GM18526 (cell line): ENCODE data around the gene IP6K3.

Experiments
- POLR2A ChIP-seq: IDR thresholded peaks from 3 replicates; pipeline ENCODE4 v1.6.1; 2011; ENCODE audit not compliant: insufficient read length; ENCODE audit errors: extremely low read depth

The IP6K3 gene

GRCh38 chr6:33691456-33692077 is 55.1 kb downstream of the IP6K3 start:
- TF ChIP-seq POLR2A = no peak

GRCh38 chr6:33690766-33691165 is 55.9 kb downstream of the IP6K3 start:
- no peak for TF ChIP-seq POLR2A

- no peak for TF ChIP-seq POLR2A
These were observed 56.8 kb downstream of the IP6K3 start for GRCh38 chr6:33689879-33690278.

GRCh38 chr6:33689148-33689494 is 57.6 kb downstream of the IP6K3 start:
- TF ChIP-seq POLR2A = no peak

GRCh38 chr6:33688451-33689147 is 58.1 kb downstream of the IP6K3 start:
- no peak for TF ChIP-seq POLR2A

GRCh38 chr6:33688006-33688405 is 58.7 kb downstream of the IP6K3 start:
- TF ChIP-seq POLR2A = no peak

GRCh38 chr6:33686981-33687975 is 59.4 kb downstream of the IP6K3 start:
- no peak for TF ChIP-seq POLR2A

- no peak for TF ChIP-seq POLR2A
These were observed 60.3 kb downstream of the IP6K3 start for GRCh38 chr6:33686225-33686924.

GRCh38 chr6:33685411-33686224 is 61.1 kb downstream of the IP6K3 start:
- TF ChIP-seq POLR2A = no peak

GRCh38 chr6:33684983-33685382 is 61.7 kb downstream of the IP6K3 start:
- TF ChIP-seq POLR2A = no peak

- no peak for TF ChIP-seq POLR2A
These were observed 62.2 kb downstream of the IP6K3 start for GRCh38 chr6:33684428-33684896.

GRCh38 chr6:33683576-33684427 is 62.9 kb downstream of the IP6K3 start:
- no peak for TF ChIP-seq POLR2A

- TF ChIP-seq POLR2A = no peak
These were observed 63.6 kb downstream of the IP6K3 start for GRCh38 chr6:33683051-33683571.

GRCh38 chr6:33682341-33682740 is 64.4 kb downstream of the IP6K3 start:
- no peak for TF ChIP-seq POLR2A

- TF ChIP-seq POLR2A = no peak
These were observed 66.9 kb downstream of the IP6K3 start for GRCh38 chr6:33679761-33680160.
